GM18907 (cell line): ENCODE results near the gene CRHR2.

Experiments used
- ATAC-seq: cut with Tn5 transposase; IDR thresholded peaks from one replicate; pipeline ENCODE4 v1.9.1; 2021; ENCODE audit warnings: mild to moderate bottlenecking, moderate library complexity; ENCODE audit not compliant: unreplicated experiment

Gene CRHR2

GRCh38 chr7:30683306-30683705, 1.1 kb upstream of the CRHR2 start:
- ATAC-seq: no peak

GRCh38 chr7:30681815-30682211, 443 bp downstream of the CRHR2 start:
- ATAC-seq: no peak

- no peak for ATAC-seq
Measured at GRCh38 chr7:30681331-30681797, 892 bp downstream of the CRHR2 start.

GRCh38 chr7:30679664-30680063, 2.6 kb downstream of the CRHR2 start:
- no peak for ATAC-seq

GRCh38 chr7:30678805-30679204, 3.5 kb downstream of the CRHR2 start:
- ATAC-seq: no peak

- no peak for ATAC-seq
Measured at GRCh38 chr7:30674876-30675275, 7.4 kb downstream of the CRHR2 start.

- no peak for ATAC-seq
Measured at GRCh38 chr7:30674420-30674819, 7.8 kb downstream of the CRHR2 start.

- no peak for ATAC-seq
Measured at GRCh38 chr7:30671793-30672465, 10.3 kb downstream of the CRHR2 start.

- no peak for ATAC-seq
Measured at GRCh38 chr7:30668102-30668501, 14.2 kb downstream of the CRHR2 start.

GRCh38 chr7:30667172-30667571, 15.1 kb downstream of the CRHR2 start:
- ATAC-seq: no peak

- no peak for ATAC-seq
Measured at GRCh38 chr7:30665449-30665848, 16.8 kb downstream of the CRHR2 start.

- ATAC-seq: no peak
Measured at GRCh38 chr7:30665043-30665442, 17.2 kb downstream of the CRHR2 start.

- no peak for ATAC-seq
Measured at GRCh38 chr7:30664184-30664885, 17.9 kb downstream of the CRHR2 start.

GRCh38 chr7:30663414-30663813, 18.8 kb downstream of the CRHR2 start:
- ATAC-seq: no peak

GRCh38 chr7:30662431-30662939, 19.8 kb downstream of the CRHR2 start:
- no peak for ATAC-seq

GRCh38 chr7:30661926-30662325, 20.3 kb downstream of the CRHR2 start:
- ATAC-seq: no peak

- no peak for ATAC-seq
Measured at GRCh38 chr7:30660331-30661255, 21.7 kb downstream of the CRHR2 start.

GRCh38 chr7:30659312-30659711, 22.9 kb downstream of the CRHR2 start:
- no peak for ATAC-seq

- no peak for ATAC-seq
Measured at GRCh38 chr7:30658479-30659074, 23.7 kb downstream of the CRHR2 start.

- no peak for ATAC-seq
Measured at GRCh38 chr7:30657131-30657530, 25.1 kb downstream of the CRHR2 start.
